H9 (cell line): Measurements from ENCODE around the gene THEM5. TPM values are rescaled to one million over a fixed set of nuclear protein-coding genes. Genes with fewer than 3 reads are reported as not detected.
"Not testable (repeated sequence)": the region's sequence is repeated elsewhere in the genome, so short reads cannot be mapped to it uniquely, and the experiment has no call there.

ENCODE experiments used
- DNase-seq: peaks from one replicate; pipeline ENCODE4 v3.0.0-alpha.2; 2017
- H2AFZ ChIP-seq: one replicate; pipeline ENCODE4 v1.6.1; 2013; ENCODE audit warnings: mild to moderate bottlenecking, low read length, control low read depth, moderate library complexity
- H2AK5ac ChIP-seq: 2 replicates; pipeline ENCODE4 v1.6.1; 2013; ENCODE audit warnings: low read length, control low read depth, mixed read lengths; ENCODE audit not compliant: insufficient read length
- H2BK120ac ChIP-seq: one replicate; pipeline ENCODE4 v1.6.1; 2013; ENCODE audit warnings: low read depth, mild to moderate bottlenecking, low read length, control low read depth, inconsistent platforms; ENCODE audit not compliant: poor library complexity, severe bottlenecking
- H2BK12ac ChIP-seq: 2 replicates; pipeline ENCODE4 v1.6.1; 2013; ENCODE audit warnings: low read length, control low read depth, mixed read lengths, low read depth; ENCODE audit not compliant: insufficient read length
- H2BK15ac ChIP-seq: 2 replicates; pipeline ENCODE4 v1.6.1; 2013; ENCODE audit warnings: low read depth, low read length, control low read depth
- H2BK20ac ChIP-seq: one replicate; pipeline ENCODE4 v1.6.1; 2013; ENCODE audit warnings: low read depth, mild to moderate bottlenecking, low read length, control low read depth, inconsistent platforms; ENCODE audit not compliant: poor library complexity, severe bottlenecking
- H2BK5ac ChIP-seq: 2 replicates; pipeline ENCODE4 v1.6.1; 2013; ENCODE audit warnings: low read length, control low read depth, mixed read lengths; ENCODE audit not compliant: insufficient read length
- H3K14ac ChIP-seq: 2 replicates; pipeline ENCODE4 v1.6.1; 2013; ENCODE audit warnings: low read length, control low read depth; ENCODE audit not compliant: insufficient read depth
- H3K18ac ChIP-seq: 2 replicates; pipeline ENCODE4 v1.6.1; 2013; ENCODE audit warnings: low read depth, mild to moderate bottlenecking, mixed read lengths, low read length, control low read depth; ENCODE audit not compliant: insufficient read length
- H3K23ac ChIP-seq: 2 replicates; pipeline ENCODE4 v1.6.1; 2013; ENCODE audit warnings: low read length, control low read depth, mixed read lengths, low read depth; ENCODE audit not compliant: insufficient read length
- H3K23me2 ChIP-seq: 2 replicates; pipeline ENCODE4 v1.6.1; 2013; ENCODE audit warnings: low read depth, mild to moderate bottlenecking, mixed read lengths, low read length, control low read depth; ENCODE audit not compliant: insufficient read length, poor library complexity, severe bottlenecking
- H3K27ac ChIP-seq: 2 replicates; pipeline ENCODE4 v1.5.1; 2013; ENCODE audit warnings: low read length, control low read depth, mixed read lengths, low read depth; ENCODE audit not compliant: insufficient read length
- H3K27me3 ChIP-seq: 2 replicates; pipeline ENCODE4 v1.6.1; 2013; ENCODE audit warnings: low read length, control low read depth, inconsistent platforms; ENCODE audit not compliant: insufficient read depth
- H3K4ac ChIP-seq: 2 replicates; pipeline ENCODE4 v1.6.1; 2013; ENCODE audit warnings: low read depth, mild to moderate bottlenecking, control low read depth, inconsistent platforms, low read length, moderate library complexity
- H3K4me1 ChIP-seq: 2 replicates; pipeline ENCODE4 v1.6.1; 2013; ENCODE audit warnings: low read length, control low read depth, inconsistent platforms; ENCODE audit not compliant: insufficient read depth
- H3K4me2 ChIP-seq: 2 replicates; pipeline ENCODE4 v1.6.1; 2013; ENCODE audit warnings: low read length, control low read depth, mixed read lengths; ENCODE audit not compliant: insufficient read length, insufficient read depth
- H3K56ac ChIP-seq: 2 replicates; pipeline ENCODE4 v1.6.1; 2013; ENCODE audit warnings: low read depth, mild to moderate bottlenecking, mixed read lengths, low read length, control low read depth; ENCODE audit not compliant: insufficient read length
- H3K79me1 ChIP-seq: 2 replicates; pipeline ENCODE4 v1.6.1; 2013; ENCODE audit warnings: low read depth, mild to moderate bottlenecking, moderate library complexity, low read length, control low read depth, inconsistent platforms; ENCODE audit not compliant: insufficient read depth, poor library complexity, severe bottlenecking
- H3K79me2 ChIP-seq: 2 replicates; pipeline ENCODE4 v1.6.1; 2013; ENCODE audit warnings: low read length, control low read depth, inconsistent platforms; ENCODE audit not compliant: insufficient read depth
- H3K9ac ChIP-seq: 2 replicates; pipeline ENCODE4 v1.6.1; 2013; ENCODE audit warnings: low read length, control low read depth, mixed read lengths; ENCODE audit not compliant: insufficient read length; ENCODE audit errors: extremely low read depth
- H3K9me3 ChIP-seq: one replicate; pipeline ENCODE4 v1.6.1; 2013; ENCODE audit warnings: low read depth, low read length, inconsistent platforms; ENCODE audit not compliant: control insufficient read depth
- H3T11ph ChIP-seq: one replicate; pipeline ENCODE4 v1.6.1; 2013; ENCODE audit warnings: mild to moderate bottlenecking, low read length, control low read depth, inconsistent platforms
- H4K20me1 ChIP-seq: one replicate; pipeline ENCODE4 v1.6.1; 2013; ENCODE audit not compliant: control insufficient read depth, insufficient read length, insufficient read depth
- H4K5ac ChIP-seq: 2 replicates; pipeline ENCODE4 v1.6.1; 2013; ENCODE audit warnings: low read depth, mild to moderate bottlenecking, mixed read lengths, low read length, control low read depth; ENCODE audit not compliant: insufficient read length
- H4K8ac ChIP-seq: replicated peaks from 2 replicates; pipeline ENCODE4 v1.6.1; 2013; ENCODE audit warnings: low read length, control low read depth, mixed read lengths, low read depth; ENCODE audit not compliant: insufficient read length
- H4K91ac ChIP-seq: 2 replicates; pipeline ENCODE4 v1.6.1; 2013; ENCODE audit warnings: low read depth, mild to moderate bottlenecking, moderate library complexity, mixed read lengths, low read length, control low read depth; ENCODE audit not compliant: insufficient read length
- H3K27ac Mint-ChIP-seq, 3 experiments: 2 replicates in 2 of 3; 3 replicates in 1 of 3; pipeline ENCODE4 v1.8.0; 2020 to 2021; ENCODE audit warnings: mixed read lengths in 3 of 3, mild to moderate bottlenecking in 1 of 3, moderate library complexity in 1 of 3
- H3K27me3 Mint-ChIP-seq: 2 replicates; pipeline ENCODE4 v1.8.0; 2021; ENCODE audit warnings: low read depth, mild to moderate bottlenecking, moderate library complexity, mixed read lengths
- H3K36me3 Mint-ChIP-seq, 3 experiments: 2 replicates in 2 of 3; 3 replicates in 1 of 3; pipeline ENCODE4 v1.8.0; 2020 to 2021; ENCODE audit warnings: low read depth in 3 of 3, mixed read lengths in 3 of 3; ENCODE audit not compliant: insufficient read depth in 1 of 3
- H3K4me1 Mint-ChIP-seq, 2 experiments: 2 replicates each; pipeline ENCODE4 v1.8.0; 2020; ENCODE audit warnings: mixed read lengths in 2 of 2
- H3K4me3 Mint-ChIP-seq, 2 experiments: 2 replicates in 1 of 2; 3 replicates in 1 of 2; pipeline ENCODE4 v1.8.0; 2020 to 2021; ENCODE audit warnings: mild to moderate bottlenecking in 2 of 2, mixed read lengths in 2 of 2, moderate library complexity in 1 of 2
- H3K9me3 Mint-ChIP-seq, 2 experiments: 2 replicates in 1 of 2; 3 replicates in 1 of 2; pipeline ENCODE4 v1.8.0; 2020; ENCODE audit warnings: mild to moderate bottlenecking in 2 of 2, mixed read lengths in 2 of 2, moderate library complexity in 1 of 2
- WGBS: extraction: QIAGEN DNeasy Blood & Tissue Kit; methylation state at CpG from one replicate; pipeline ENCODE4 v1.1.7; 2013; ENCODE audit warnings: missing lambda C conversion rate, low lambda C conversion rate, mixed read lengths; ENCODE audit not compliant: insufficient read length; ENCODE audit errors: extremely low coverage; 5-methylcytosine and 5-hydroxymethylcytosine counted together
- total RNA-seq: library from RNA; stranded (reverse); gene quantifications from 2 replicates; pipeline ENCODE4 v1.2.1, GENCODE V29; 2021

Gene THEM5
- total RNA-seq, 1 experiment from 2014 or later, result not detected

DNA sequence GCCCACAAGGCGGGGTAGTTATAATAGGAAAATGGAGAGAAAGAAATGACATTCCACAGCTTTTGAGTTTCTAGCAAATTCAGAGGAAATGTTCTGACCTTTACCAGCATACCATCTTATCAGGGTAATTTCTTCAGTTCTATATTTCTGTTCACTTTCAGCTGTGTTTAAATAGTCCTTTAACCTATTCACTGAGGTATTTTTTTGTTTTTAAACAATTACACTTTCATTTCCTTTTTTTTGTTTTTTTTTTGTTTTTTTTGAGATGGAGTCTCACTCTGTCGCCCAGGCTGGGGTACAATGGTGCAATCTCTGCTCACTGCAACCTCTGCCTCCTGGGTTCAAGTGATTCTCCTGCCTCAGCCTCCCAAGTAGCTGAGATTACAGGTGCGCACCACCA, 30.9 kb upstream of the THEM5 start:
- not testable (repeated sequence) for H3K4me2 ChIP-seq, H3K4me1 ChIP-seq, H3K27me3 Mint-ChIP-seq, H3K79me2 ChIP-seq, H3K4me1 Mint-ChIP-seq, H3T11ph ChIP-seq, H2AK5ac ChIP-seq, H2BK5ac ChIP-seq, H4K91ac ChIP-seq, H3K23me2 ChIP-seq, H3K4me3 Mint-ChIP-seq, H2BK12ac ChIP-seq, H4K20me1 ChIP-seq, H3K9me3 ChIP-seq, H4K8ac ChIP-seq, H3K23ac ChIP-seq, H4K5ac ChIP-seq, H2BK20ac ChIP-seq, DNase-seq, H3K79me1 ChIP-seq, H3K9me3 Mint-ChIP-seq, H3K27me3 ChIP-seq, H3K56ac ChIP-seq, H3K18ac ChIP-seq, H3K27ac Mint-ChIP-seq, H2BK15ac ChIP-seq, H3K9ac ChIP-seq, H3K27ac ChIP-seq, H2AFZ ChIP-seq, H2BK120ac ChIP-seq, H3K14ac ChIP-seq, H3K4ac ChIP-seq
- H3K36me3 Mint-ChIP-seq, result peaks cover 17 to 24% (median 18%) of the 10 kb centered on the region in 3 experiments
- WGBS, result no CpG with 5 or more reads among the region's 3 CpGs

DNA sequence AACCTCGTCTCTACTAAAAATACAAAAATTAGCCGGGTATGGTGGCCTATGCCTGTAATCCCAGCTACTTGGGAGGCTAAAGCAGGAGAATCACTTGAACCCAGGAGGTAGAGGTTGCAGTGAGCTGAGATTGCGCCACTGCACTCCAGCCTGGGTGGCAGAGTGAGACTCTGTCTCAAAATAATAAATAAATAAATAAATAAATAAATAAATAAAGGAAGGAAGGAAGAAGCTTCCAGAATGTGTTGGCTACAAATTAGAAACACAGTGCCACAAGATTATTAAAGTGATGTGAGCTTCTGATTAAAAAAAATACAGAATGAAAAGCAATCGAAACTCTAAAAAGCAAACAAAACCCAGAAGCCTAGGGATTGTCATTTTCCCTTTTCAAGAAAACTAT, 30.4 kb upstream of the THEM5 start:
- not testable (repeated sequence) for H3K18ac ChIP-seq, H3K4me2 ChIP-seq, H3K79me2 ChIP-seq, H2BK120ac ChIP-seq, H2BK5ac ChIP-seq, H3K9me3 Mint-ChIP-seq, H2AFZ ChIP-seq, H3K79me1 ChIP-seq, DNase-seq, H3K9me3 ChIP-seq, H2AK5ac ChIP-seq, H3K4me1 Mint-ChIP-seq, H4K91ac ChIP-seq, H2BK20ac ChIP-seq, H3K27ac Mint-ChIP-seq, H3K4me3 Mint-ChIP-seq, H3T11ph ChIP-seq, H3K4ac ChIP-seq, H3K23me2 ChIP-seq, H3K4me1 ChIP-seq, H3K56ac ChIP-seq, H4K5ac ChIP-seq, H3K27me3 Mint-ChIP-seq, H2BK12ac ChIP-seq, H4K20me1 ChIP-seq, H3K27me3 ChIP-seq, H2BK15ac ChIP-seq, H3K9ac ChIP-seq, H4K8ac ChIP-seq, H3K23ac ChIP-seq, H3K14ac ChIP-seq, H3K27ac ChIP-seq
- no CpG with 5 or more reads among the region's 4 CpGs for WGBS
- H3K36me3 Mint-ChIP-seq, result peaks cover 17 to 24% (median 18%) of the 10 kb centered on the region in 3 experiments
